AML-193 (cell line): Measurements from ENCODE around the gene CTBP1.

ENCODE experiments used
- DNase-seq, 2 experiments: peaks; one replicate each; lab custom pipeline; 2025; lab: John Stamatoyannopoulos, UW

The CTBP1 gene

DNA sequence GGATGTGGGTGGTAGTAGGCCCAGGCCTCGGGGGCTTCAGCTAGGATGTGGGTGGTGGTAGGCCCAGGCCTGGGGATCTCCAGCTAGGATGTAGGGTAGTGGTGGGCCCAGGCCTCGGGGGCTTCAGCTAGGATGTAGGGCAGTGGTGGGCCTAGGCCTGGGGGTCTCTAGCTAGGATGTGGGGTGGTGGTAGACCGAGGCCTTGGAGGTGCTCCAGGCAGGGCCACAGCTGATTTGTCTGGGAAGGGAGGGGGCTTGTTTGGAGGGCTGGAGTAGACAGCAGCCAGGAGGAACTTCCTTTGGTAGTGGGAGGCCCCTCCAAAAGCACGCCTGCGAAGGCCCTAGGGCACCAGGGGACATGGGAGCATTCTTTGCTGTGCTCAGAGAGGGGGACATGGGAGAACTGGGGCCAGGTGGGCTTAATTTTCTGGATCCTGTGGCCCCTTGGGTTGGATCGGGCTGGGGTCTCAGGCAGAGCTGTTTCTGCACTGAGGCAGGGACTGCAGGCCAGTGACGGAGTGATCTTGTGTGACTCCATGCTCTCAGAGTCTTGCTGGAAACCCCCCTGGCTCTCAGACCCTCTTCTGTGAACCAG, 73.2 kb downstream of the CTBP1 start:
- DNase-seq, result no peak

DNA sequence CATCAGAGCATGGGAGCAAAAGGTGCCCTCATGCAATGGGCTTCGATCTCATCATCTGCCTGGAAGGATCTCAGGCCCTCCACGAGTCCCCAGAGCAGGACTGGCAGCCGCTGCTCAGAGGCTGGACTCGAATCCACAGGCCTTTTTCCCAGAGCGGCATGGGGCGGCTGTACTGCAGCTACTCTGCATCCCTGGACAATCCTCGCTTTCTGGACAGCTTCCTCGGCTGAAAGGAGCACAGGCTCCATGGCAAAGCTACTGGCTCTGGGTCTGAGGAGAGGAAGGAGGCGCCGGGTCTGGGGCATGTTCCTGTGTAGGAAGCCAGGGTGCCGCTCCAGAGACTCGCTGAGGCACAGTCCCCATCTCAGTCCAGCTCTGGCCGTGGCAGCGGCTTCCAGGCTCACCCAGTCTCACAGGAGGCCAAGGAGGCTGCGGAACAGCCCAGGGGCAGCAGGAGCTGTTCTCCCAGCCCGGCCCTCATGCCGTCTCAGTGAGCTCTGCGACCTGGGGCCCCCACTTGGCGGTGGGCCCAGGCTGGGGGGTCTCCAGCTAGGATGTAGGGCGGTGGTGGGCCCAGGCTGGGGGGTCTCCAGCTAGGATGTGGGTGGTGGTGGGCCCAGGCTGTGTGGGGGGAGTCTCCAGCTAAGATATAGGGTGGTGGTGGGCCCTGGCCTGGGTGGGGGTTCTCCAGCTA, 73.8 kb downstream of the CTBP1 start:
- DNase-seq, result no peak

DNA sequence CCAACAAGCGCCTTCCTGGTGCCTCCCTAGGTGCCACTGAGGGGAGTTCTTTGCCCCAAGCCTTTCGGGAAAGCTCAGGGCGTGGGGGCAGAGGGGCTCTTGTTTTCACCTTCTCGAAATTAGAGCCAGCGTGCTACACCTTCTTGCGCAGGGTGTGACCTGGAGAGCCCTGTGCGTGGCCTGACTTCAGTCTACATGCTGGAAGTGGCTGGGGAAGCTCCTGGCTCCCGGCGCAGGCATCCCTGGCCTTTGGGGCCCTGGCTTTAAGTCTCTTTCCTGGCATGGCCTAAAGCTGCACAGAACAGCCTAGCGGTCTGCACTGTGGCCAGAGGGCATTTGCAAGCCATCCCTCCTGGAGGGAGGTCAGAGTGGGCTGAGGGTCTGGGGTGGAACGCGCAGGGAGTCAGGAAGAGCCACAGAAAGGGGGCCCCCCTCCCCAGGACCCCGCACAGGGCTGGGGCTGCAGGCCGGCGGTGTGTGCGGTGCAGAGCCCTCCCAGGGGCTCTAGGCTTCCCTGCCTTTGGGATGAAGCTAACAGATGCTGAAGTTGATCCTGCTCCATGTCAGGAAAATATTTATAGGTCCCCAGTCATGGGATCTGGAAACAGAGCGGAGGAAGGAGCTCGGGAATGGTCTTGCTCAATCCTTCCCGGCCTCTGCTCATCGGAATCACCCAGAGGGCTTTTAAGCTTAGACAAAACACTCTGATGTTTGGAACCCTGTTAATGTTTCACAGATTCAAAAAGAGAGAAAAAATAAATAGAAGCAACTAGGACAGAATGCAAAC, 75.8 kb downstream of the CTBP1 start:
- DNase-seq, result no peak

DNA sequence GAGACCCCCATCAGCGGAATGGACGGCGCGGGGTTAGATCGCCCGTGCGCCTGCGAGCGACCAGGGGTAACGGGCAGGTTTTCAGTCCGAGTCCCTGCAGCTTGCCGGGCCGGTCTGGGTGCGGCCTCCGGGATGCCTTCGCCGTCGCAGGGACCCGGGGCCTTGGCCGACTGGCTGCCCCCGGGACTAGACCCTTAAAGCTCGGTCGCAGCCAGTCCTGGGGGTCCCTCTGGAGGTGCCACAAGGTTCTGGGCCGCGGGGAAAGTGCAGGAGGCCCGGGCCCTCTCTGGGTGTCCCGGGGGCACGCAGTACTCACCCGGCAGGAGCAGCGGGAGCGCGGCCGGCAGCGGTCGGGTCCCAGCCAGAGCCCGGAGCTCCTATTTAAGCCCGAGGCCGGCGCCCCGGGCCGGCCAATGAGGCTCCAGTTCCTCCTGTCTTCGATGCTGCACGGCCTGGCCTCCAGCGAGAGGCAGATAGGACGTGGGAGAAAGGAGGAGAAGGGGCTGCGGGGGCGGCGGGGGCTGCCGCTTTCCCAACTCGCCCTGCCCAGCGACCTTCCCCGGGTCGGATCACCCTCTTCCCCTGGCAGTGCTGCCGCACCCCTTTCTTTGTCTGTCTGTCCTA, 76.6 kb downstream of the CTBP1 start, which contains the start of gene SPON2:
Gene SPON2 (minus strand): TSS at position 356 of the 624 bp plus-strand sequence.
- no peak for DNase-seq

DNA sequence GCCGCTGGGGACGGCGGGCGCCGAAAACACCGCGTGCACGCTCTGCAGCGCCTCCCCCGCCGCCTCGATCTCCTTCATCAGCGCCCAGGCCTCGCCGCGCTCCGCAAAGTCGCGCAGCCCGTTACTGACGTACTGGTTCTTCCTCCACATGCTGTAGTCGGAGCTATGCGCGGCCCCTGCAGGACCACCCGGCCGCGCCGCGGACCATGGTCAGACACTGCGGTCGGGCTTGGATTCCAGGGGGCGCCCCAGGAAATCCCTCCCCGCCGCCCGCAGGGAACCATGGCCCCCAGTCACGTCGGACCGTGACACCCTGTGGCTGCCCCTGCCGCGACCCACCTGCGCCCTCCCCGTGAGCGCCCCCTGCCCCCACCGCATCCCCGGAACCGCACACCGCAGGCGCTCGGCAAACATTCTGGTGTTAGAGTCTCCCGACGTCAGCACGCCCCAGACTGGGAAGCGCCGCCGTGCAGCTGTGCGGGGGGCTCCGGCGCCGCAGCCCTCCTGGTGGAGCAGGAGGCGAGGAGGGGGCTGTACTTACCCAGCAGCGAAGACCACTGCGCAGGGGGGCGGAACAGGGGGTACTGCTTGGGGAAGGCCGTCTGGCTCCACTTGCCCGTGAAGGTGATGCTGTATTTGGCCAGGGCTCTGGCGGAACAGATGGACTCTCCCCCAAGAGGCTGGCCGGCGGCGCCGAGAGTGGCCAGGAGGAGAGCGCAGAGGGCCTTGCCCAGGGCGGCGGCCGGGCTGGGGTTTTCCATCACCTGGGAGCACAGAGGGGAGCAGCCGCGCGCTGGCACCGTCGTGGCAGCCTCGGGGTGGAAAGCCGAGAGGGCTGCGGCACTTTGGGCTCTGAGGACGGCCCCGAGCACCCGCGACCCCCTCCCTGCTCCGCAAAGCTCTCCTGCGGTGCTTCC, 77.4 kb downstream of the CTBP1 start:
- no peak for DNase-seq

DNA sequence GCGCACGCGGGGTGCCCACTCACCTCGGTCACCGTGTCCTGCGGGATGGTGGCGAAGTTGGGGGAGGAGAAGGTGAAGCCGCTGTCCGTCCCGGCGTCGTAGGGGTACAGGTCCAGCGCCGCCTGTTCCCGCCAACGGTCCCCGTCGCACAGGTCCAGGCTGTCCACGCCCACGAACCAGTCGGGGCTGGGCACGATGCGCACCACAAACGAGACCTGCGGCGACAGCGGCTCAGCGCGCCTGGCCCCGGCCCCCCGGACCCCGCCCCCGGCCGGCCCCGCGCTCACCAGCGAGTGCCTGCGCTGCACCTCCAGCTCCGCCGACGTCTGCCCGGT, 78.0 kb downstream of the CTBP1 start:
- no peak for DNase-seq

DNA sequence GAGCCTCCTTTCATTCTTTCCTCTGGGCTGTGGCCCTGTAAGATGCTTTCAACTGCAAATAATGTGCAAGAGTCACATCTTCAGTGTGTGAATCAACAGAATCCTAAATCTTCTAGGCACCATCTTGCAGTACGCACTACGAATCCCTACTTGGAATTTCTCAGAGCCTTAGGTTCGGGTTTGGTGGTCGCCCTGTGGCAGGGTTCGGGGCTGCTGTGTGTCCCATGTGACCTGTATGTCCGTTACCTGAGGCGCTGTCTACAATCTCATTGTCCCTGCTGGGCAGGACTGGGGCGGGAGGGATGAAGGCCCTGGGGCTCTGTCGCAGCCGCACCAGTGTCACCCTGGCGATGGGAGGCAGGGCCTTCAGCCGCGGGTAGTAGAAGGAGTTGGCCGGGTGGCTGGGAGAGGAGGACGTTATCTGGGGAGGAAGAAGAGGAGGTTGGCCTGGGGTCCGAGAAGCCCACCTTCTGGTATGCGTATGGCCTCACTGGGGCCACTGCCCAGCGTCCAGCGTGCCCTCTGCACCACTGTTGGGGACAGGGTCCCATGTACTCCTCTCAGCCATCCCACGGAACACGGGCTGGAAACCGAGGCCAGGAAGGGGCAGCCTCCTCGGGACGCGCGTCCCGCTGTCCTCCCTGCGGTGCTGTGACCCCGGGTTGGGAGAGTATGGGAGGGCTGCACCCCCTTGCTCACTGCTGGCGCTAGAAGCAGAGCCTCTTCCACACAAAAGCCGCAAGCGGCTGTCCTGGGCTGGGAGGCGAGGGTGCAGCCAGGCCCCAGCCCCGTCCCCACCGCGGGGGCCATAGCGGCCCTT, 78.6 kb downstream of the CTBP1 start:
- DNase-seq, result no peak

DNA sequence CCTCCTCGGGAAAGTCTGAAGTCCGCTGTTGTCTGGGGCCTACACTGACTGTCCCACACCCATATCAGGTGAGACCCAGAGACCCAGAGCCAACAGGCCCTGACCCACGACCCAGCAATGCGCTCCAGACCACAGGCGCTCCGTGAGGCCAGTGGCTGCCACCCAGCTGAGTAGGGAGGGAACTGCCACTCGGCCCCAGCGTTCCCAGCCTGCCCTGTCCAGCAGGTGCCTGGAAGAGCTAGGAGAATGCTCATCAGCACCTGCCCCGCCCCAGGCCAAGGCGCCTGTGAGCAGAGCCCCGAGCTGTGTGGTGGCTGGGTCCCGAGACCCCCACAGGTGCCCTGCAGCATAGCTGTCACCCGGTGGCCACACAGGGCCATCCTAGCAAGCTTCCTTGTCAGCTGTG, 79.2 kb downstream of the CTBP1 start:
- no peak for DNase-seq

DNA sequence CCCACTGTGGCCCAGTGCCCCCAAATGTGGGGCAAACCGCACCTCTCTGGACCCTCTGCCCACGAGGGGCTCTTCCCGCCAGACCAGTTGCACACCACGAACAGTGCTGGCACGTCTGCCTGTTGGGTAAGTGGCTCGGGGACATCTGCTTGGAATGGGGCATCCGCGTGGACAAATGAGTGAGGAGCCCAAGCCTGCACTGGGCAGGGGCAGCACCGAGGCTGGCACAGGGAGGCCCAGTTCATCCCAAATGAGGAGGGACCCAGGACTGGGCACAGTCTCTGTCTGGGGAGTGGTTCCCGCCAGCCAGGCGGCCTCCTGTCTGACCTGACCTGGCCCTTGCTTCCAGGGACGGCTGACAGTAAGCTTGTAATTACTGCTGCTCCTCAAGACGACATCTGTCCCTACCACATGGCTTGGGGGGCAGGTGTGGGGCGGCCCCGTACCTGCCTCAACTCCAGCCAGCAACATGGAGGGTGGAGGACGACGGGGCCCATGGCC, 79.7 kb downstream of the CTBP1 start:
- DNase-seq, result no peak

DNA sequence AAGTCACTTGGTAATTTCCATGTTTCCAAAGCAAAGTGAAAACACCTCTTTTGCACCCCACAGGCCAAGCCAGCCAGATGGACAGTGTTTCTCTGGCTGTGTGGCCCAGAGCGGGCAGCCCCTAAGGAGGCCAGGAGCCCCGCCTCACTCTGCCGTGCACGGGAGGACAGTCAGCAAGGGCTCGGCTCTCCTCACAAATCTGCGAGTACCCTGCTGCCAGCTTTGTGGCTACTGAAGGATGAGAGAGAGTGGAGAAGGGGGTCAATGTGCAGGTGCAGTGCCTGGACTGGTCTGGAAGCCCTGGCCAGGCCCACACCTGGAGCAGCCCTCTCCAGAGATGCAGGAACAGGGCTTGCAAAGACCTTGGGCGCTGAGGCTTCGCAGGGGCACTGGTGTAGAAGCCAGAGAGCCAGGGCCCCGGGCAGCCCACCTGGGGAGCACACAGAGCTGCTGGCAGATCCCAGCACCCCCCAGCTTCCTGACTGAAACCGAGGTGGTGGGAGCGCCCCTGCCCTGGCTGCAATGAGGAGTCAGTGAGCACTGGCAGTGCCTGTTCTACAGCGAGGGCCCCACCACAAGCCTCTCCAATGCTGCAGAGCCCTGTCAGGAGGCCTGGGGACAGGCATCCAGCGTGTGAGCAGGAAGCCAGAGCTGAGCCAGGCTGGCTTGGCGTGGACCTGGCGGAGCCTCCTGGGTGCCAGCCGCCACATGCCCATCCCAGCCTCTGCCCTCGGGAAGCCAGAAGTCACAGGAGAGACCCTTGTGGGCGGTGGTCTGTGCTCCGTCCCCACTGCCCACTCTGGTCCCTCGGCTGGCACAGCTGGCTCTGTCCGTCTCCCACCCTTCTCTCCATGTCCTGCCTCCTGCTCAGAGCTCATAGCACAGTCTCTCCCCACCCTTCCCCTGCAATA, 80.5 kb downstream of the CTBP1 start:
- DNase-seq, result no peak

DNA sequence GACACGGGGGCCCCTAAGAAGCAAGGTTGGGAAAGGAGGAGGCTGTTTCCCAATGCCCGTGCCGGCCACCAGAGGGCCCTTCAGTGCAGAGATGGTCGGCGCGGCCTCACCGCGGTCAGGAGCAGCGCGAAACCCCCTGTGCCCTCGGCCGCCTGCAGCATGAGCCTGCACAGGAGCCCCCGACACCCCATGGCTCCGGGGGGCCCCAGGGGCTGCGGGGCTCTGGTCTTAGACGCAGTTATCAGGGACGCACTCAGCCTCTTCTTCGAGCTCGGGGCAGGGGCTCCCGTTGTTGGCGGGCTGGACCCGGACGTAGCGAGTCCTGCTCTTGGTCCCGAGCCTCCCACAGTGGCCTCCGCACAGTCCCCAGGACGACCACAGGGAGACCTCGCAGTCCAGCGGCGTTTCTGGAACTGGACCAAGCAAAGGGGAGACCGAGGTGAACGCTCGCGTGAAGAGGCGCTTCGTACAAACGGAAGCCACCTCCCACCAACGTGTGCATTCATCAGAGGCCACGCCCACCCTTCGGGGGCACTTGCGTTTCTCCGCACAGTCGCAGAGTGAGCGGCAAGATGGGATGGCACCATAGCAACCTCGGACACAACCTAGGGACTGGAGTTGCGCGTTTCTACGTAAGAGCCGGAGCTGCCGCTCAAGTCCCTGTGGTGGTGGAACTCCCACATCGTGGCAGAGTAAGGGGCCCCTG, 81.5 kb downstream of the CTBP1 start:
- peak; percentile 90 to 92 for DNase-seq

DNA sequence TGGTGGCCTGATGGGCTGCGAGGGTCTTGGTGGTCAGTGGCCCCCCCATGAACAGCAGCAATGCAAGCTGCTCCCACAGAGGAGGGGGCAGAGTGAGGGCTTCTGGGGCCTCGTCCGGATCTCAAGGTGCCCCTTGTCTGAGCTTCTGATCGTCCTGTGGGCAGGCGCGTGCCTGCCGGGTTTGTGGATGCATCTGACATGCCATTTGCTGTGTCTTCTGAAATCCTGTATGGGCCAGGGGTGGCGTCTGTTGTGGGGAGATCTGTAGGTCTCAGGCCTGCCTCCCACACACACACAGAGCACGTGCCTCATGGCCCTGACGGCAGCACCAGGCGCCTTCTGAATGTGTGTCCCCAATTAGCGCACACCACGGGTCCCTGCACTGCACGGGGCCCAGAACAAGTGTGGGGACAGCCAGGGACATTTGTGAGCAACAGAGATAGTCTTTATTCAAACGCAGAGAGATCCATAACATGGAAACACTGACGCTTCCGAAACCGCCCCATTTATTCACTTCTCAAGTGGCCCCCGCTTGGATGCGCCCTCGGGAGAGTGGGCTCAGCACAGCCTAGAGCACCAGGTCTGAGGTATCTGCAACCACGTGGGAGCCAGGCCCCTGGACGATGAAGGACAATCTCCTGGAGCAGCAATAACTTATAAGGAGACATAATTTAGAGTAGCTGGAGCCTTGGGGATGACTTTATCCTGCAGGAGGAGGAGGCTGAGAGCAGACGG, 82.3 kb downstream of the CTBP1 start:
- no peak for DNase-seq

DNA sequence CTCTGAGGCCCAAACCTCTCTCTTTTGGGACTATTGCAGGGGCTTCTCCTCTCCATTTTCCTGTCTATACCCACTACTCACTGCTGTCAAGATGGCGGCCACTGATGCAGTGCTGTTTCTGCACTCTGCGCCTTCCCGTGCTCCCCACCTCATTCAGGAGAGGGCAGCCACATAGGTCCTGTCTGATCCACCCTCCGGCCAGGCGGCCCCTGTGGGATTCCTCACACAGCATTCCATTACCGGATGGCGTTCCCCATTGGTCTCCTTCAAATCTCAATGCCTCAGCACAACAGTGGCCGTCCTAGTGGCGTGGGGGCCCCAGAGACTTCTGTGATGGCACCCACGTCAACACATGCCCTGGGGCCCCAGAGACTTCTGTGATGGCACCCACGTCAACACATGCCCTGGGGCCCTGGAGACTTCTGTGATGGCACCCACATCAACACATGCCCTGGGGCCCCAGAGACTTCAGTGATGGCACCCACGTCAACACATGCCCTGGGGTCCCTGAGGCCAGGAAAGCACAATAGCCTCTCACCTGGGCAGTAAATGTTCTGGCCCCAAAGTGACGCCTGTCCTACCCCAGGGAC, 83.9 kb downstream of the CTBP1 start:
- DNase-seq, result no peak

DNA sequence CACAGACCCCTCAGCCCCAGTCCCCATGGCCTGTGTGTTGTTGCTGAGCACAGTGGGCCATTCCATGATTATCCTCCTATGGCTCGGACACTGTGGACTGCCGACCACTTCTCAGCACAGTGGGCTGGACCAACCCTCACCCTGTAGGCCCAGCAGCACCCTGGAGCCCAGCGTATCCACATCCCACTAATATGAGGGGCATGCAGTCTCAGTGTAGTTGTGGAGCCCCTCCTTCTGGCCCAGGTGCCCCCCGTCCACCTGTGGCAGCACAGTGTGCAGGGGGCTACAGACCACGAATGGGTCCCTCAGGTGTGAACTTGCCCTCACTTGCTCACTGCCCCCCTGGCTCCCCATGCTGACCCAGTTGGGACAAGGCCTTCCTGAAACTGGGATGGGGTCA, 84.5 kb downstream of the CTBP1 start:
- no peak for DNase-seq

DNA sequence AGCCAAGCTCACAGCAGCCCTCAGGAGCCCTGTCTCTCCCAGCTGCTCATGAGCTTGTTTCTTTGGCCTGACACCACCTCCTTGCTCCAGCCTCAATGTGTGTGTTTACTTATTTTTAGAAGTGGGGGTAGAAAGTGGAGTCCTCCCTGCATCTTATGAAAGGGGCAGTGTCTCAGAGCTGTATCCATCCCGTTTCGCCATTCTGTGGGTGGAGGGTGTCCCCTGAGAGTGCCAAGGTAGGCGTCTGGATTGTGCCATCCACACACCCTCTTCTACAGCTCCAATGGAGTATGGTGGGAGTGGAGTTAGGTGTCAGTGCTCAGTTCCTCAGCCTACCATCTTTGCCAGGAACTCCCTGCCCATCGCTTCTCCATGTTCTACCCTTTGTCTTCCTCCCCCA, 84.9 kb downstream of the CTBP1 start:
- no peak for DNase-seq
